Endodermal cell (in vitro differentiated cells): ENCODE measurements around the gene MOV10L1. TPM values are rescaled to one million over a fixed set of nuclear protein-coding genes. Genes with fewer than 3 reads are reported as not detected.

Source experiments
- DNase-seq: peaks from one replicate; pipeline ENCODE4 v3.0.0-alpha.2; 2017
- H3K27ac ChIP-seq: 2 replicates; pipeline ENCODE4 v1.5.1; 2013; ENCODE audit warnings: mild to moderate bottlenecking, low read depth, low read length, moderate library complexity
- H3K27me3 ChIP-seq: 2 replicates; pipeline ENCODE4 v1.6.1; 2013; ENCODE audit warnings: mild to moderate bottlenecking, low read length, moderate library complexity; ENCODE audit not compliant: insufficient read depth, control insufficient read depth, poor library complexity, severe bottlenecking
- H3K36me3 ChIP-seq: 2 replicates; pipeline ENCODE4 v1.7.0; 2013; ENCODE audit warnings: mild to moderate bottlenecking, low read length, moderate library complexity; ENCODE audit not compliant: control insufficient read depth, insufficient read depth
- H3K4me1 ChIP-seq: one replicate; pipeline ENCODE4 v1.7.0; 2013; ENCODE audit warnings: low read length; ENCODE audit not compliant: control insufficient read depth, insufficient read depth
- H3K4me3 ChIP-seq: 2 replicates; pipeline ENCODE4 v1.5.1; 2013; ENCODE audit warnings: mild to moderate bottlenecking, low read length, moderate library complexity
- H3K9ac ChIP-seq: 2 replicates; pipeline ENCODE4 v1.6.1; 2013; ENCODE audit warnings: mild to moderate bottlenecking, low read length, moderate library complexity; ENCODE audit not compliant: poor library complexity, severe bottlenecking; ENCODE audit errors: extremely low read depth
- H3K9me3 ChIP-seq: 2 replicates; pipeline ENCODE4 v1.6.1; 2013; ENCODE audit warnings: mild to moderate bottlenecking, low read length, moderate library complexity; ENCODE audit not compliant: control insufficient read depth
- H3K27ac Mint-ChIP-seq: 2 replicates; pipeline ENCODE4 v1.8.0; 2020; ENCODE audit warnings: mixed read lengths
- H3K27me3 Mint-ChIP-seq: 2 replicates; pipeline ENCODE4 v1.8.0; 2021; ENCODE audit warnings: mild to moderate bottlenecking, mixed read lengths; ENCODE audit not compliant: insufficient read depth
- H3K36me3 Mint-ChIP-seq: 2 replicates; pipeline ENCODE4 v1.8.0; 2020; ENCODE audit warnings: low read depth, mixed read lengths
- H3K4me1 Mint-ChIP-seq: 2 replicates; pipeline ENCODE4 v1.8.0; 2020; ENCODE audit warnings: mixed read lengths
- H3K4me3 Mint-ChIP-seq: 2 replicates; pipeline ENCODE4 v1.8.0; 2020; ENCODE audit warnings: mild to moderate bottlenecking, moderate library complexity, mixed read lengths
- H3K9me3 Mint-ChIP-seq: 2 replicates; pipeline ENCODE4 v1.8.0; 2020; ENCODE audit warnings: mild to moderate bottlenecking, mixed read lengths
- WGBS, 2 experiments: methylation state at CpG; one replicate each; pipeline versions ENCODE4 v1.1.5 to v1.1.7; 2013; ENCODE audit warnings: missing lambda C conversion rate in 2 of 2, mixed read lengths in 1 of 2; ENCODE audit not compliant: insufficient coverage in 1 of 2, insufficient read length in 1 of 2; 5-methylcytosine and 5-hydroxymethylcytosine counted together
- total RNA-seq, 2 donors: library from RNA; stranded (reverse); fragmentation: NEBNext Ultra II Directional in 1 of 2; extraction: Animal tissue kit (Norgen Biotek cat#: 25700) in 1 of 2; gene quantifications; 2 replicates in 1 of 2; 3 replicates in 1 of 2; pipeline ENCODE4 v1.2.1, GENCODE V29; 2021
- TF ChIP-seq, protein P1 (sequence below): fragments of 200-600 bp; sonication (generic); conservative IDR thresholded peaks from 2 replicates; pipeline ENCODE4 v1.5.0; 2021; ENCODE audit warnings: antibody characterized with exemption, mild to moderate bottlenecking

The MOV10L1 gene
- total RNA-seq, 2 donors from 2014 or later: 0.31 TPM; not detected in 1

GRCh38 chr22:50111056-50111455, 21.2 kb downstream of the MOV10L1 start:
- Mint-ChIP-seq H3K27me3 (peaks cover 5% of the 10 kb centered on the region), H3K36me3 (no peaks in the 10 kb centered on the region), H3K9me3 (no peaks in the 10 kb centered on the region), H3K4me3 (no peak overlapping the region), H3K27ac (no peak overlapping the region), H3K4me1 (no peaks in the 10 kb centered on the region)
- Histone ChIP-seq H3K9ac (no peak overlapping the region), H3K36me3 (no peaks in the 10 kb centered on the region), H3K27me3 (no peaks in the 10 kb centered on the region), H3K4me3 (no peak overlapping the region), H3K9me3 (no peaks in the 10 kb centered on the region), H3K27ac (no peak overlapping the region), H3K4me1 (no peaks in the 10 kb centered on the region)
- WGBS, 2 experiments: 82 to 90% methylated on average over 1 of the region's 1 CpG
- DNase-seq: no peak
- TF ChIP-seq, protein P1, sequence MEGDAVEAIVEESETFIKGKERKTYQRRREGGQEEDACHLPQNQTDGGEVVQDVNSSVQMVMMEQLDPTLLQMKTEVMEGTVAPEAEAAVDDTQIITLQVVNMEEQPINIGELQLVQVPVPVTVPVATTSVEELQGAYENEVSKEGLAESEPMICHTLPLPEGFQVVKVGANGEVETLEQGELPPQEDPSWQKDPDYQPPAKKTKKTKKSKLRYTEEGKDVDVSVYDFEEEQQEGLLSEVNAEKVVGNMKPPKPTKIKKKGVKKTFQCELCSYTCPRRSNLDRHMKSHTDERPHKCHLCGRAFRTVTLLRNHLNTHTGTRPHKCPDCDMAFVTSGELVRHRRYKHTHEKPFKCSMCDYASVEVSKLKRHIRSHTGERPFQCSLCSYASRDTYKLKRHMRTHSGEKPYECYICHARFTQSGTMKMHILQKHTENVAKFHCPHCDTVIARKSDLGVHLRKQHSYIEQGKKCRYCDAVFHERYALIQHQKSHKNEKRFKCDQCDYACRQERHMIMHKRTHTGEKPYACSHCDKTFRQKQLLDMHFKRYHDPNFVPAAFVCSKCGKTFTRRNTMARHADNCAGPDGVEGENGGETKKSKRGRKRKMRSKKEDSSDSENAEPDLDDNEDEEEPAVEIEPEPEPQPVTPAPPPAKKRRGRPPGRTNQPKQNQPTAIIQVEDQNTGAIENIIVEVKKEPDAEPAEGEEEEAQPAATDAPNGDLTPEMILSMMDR: no peak

DNA sequence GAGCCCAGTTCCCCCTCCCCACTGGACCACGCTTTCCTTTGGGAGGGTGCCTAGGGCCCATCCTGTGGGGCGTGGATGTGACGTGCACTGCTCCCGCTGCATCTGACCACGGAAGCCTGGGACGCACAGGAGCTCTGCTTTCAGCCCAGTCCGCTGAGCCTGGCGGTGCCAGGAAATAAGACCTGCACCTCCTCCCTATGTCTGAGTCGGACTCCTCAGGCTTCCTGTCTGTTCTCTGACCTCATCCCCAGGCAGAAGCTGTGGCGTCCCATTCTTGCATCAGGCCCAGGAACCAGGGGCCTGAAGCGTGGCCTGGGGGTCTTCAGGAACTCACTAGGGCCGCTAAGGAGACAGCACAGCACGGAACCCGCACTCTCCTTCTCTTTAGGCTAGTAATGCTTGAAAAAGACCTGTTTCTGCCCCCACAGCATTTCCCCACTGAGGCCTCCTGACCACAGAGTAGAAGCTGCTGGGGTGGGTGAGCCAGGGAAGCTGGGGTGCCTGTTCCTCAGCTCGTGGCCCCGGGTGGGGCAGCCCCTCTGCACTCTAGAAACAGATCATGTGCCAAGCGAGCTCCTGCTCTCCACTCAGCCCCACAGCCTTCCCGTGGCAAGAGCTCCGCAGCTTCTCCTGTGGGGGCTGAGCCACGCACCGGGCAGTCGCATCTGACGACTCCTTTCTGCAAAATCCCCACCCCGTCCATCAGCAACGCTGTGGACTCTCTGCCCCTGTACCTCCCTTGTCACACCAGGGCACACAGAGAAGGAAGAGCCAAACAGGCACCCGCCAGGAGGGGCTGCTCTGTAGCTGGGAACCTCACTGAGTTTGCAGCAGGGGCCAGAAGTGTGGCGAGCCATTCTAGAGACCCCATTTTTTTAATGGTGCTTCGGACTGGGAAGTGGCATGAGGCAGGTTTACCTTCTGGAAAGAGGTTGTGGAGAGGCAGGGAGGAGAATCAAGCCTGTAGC, 22.6 kb downstream of the MOV10L1 start:
- no peaks in the 10 kb centered on the region for H3K9me3 ChIP-seq
- no peak overlapping the region for H3K4me3 ChIP-seq
- Mint-ChIP-seq H3K27me3 (peaks cover 5% of the 10 kb centered on the region), H3K36me3 (no peaks in the 10 kb centered on the region), H3K27ac (no peak overlapping the region), H3K9me3 (no peaks in the 10 kb centered on the region), H3K4me3 (no peak overlapping the region), H3K4me1 (no peaks in the 10 kb centered on the region)
- DNase-seq: no peak
- no peak overlapping the region for H3K9ac ChIP-seq
- TF ChIP-seq, protein P1: no peak
- WGBS, 2 experiments: 90 to 93% methylated on average over 16 to 28 of the region's 28 CpGs
- no peaks in the 10 kb centered on the region for H3K27me3 ChIP-seq
- H3K4me1 ChIP-seq: no peaks in the 10 kb centered on the region
- no peak overlapping the region for H3K27ac ChIP-seq
- H3K36me3 ChIP-seq: no peaks in the 10 kb centered on the region

DNA sequence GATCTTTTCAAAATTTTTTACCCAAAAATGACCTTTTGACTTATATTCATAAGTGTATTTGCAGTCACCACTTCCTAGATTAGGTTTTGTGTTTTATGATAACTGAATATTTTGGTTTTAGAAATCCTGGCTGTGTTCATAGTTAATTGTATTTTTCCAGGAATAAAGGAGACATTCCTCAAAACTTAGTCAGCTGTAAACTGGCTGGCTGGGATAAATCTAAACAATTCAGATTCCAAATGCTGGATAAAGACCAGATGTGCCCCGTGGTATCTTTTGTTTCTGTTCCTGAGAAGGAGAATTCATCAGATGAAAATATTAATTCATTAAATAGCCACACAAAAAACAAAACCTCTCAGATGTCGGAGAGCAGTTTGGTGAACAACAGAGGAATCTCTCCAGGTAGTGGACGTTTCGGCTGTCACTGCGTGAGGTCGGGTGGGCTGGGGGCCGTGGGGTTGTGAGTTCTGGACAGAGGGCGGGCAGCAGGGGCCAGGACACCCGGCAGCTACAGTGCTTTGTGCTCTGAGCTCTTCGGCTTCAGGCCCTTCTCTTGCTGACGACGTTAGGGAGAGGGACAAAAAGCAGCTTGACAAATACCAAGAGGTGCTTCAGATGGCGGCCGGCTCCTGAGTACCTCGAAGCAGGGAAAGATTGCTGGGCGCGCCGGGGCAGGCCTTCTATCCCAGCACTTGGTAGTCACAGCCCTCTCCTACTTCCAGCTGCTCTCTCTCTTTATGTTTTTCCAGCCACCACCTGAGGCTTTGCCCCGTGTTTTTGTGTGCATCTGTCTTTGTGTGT, 24.6 kb downstream of the MOV10L1 start:
- no peak overlapping the region for H3K27ac Mint-ChIP-seq
- Histone ChIP-seq H3K36me3 (no peaks in the 10 kb centered on the region), H3K4me3 (no peak overlapping the region), H3K4me1 (no peaks in the 10 kb centered on the region), H3K9me3 (no peaks in the 10 kb centered on the region), H3K27me3 (no peaks in the 10 kb centered on the region), H3K27ac (no peak overlapping the region), H3K9ac (no peak overlapping the region)
- TF ChIP-seq, protein P1: no peak
- H3K4me1 Mint-ChIP-seq: peaks cover 7% of the 10 kb centered on the region
- H3K27me3 Mint-ChIP-seq: peaks cover 5% of the 10 kb centered on the region
- no peak for DNase-seq
- H3K4me3 Mint-ChIP-seq: no peak overlapping the region
- no peaks in the 10 kb centered on the region for H3K36me3 Mint-ChIP-seq
- WGBS, 2 experiments: 73 to 88% methylated on average over 9 to 18 of the region's 19 CpGs
- H3K9me3 Mint-ChIP-seq: no peaks in the 10 kb centered on the region
